HPDE6-E6E7 (cell line): ENCODE results near the gene KLK14.

Experiments used
- DNase-seq: peaks from one replicate; pipeline ENCODE4 v3.0.0; 2011; ENCODE audit warnings: missing footprints; ENCODE audit errors: extremely low spot score

KLK14 gene

DNA sequence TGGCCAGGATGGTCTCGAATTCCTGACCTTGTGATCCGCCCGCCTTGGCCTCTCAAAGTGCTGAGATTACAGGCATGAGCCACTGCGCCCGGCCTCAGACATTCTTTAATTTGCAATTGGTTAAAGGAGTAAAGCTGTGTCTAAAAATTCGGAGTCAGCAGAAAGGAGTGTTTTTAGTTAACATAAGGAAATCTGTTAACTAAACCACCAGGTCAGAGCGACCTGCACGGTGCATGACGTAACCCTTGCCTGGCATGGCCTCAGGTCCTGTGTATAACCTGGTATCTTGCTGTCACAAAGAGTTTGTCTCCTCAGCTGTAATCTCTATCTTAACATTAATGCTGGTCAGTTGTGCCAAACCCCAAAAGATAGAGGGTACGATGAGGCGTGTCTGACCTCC, 38.4 kb downstream of the KLK14 start:
- no peak for DNase-seq

DNA sequence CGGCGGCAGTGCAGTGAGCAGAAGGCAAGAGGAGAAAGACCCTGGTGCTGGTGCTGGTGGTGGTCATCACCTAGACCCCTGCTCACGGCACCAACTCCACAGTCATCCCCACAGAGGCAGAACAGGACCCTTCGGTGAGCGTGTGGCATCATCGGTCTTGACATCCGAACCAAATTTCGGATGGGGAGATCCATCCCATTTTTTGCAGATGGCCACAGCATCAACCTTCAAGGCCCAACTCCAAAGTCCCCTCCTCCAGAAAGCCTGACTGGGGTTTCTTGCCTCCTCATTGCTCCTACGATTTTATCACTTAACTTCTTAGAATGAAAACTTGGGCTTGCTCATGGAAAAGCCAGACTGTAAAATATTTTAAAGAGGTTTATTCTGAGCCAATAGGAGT, 39.2 kb downstream of the KLK14 start:
- DNase-seq, result no peak

DNA sequence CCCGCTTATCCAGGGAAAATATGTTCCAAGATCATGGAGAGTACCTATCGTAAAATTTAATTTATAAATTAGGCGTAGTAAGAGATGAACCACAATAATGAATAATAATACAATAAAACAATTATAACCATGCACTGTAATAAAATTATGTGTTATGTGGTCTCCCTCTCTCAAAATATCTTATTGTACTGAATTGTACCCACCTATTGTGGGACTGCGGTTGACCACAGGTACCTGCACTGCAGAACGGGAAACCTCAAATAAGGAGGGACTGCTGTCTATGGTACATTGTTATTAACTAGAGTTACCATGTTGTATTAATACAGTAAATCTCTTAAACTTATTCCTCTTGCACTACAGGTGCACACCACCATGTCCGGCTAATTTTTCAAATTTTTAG, 42.5 kb downstream of the KLK14 start:
- no peak for DNase-seq

DNA sequence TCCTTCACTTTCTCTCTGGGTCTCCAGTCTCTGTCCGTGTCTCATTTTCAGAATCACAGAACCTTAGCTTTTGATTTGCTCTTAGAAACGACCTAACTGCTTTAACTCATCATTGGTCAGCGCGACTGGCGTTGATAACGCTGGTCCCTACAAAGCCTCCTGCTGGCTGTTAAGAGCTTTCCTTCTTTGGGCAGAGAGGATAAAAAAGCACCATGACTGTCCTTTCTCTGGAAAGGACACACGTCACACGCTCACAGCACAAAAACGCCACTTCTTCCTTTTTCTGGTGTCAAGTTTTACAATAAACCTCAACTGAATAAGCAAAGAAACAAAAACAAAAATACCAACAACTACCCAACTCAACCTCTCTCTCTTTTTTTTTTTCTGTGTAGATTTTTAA, 46.2 kb downstream of the KLK14 start:
- DNase-seq, result no peak

GRCh38 chr19:51034704-51035103, 48.0 kb downstream of the KLK14 start, which contains the start of gene KLK12:
Gene KLK12 (minus strand): TSS chr19:51035002. CDS start chr19:51034621, 381 bp downstream.
- no peak for DNase-seq

DNA sequence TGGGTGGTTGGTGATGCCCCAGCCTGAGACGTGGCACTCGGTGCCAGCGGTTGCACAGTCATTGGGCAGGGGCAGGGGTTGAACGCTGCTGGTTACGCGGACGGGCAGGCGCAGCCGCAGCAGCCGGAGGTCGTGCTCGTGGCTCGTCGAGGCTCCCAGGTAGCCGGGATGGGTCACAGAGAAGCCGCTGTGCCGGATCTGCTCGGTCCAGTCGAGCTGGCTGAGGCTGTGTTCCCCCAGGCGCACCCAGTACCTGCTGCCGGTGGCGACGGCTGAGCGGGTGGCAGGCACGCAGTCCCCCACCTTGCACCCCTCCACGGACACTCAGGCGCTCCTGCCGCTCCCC, 50.8 kb downstream of the KLK14 start:
- DNase-seq, result no peak

DNA sequence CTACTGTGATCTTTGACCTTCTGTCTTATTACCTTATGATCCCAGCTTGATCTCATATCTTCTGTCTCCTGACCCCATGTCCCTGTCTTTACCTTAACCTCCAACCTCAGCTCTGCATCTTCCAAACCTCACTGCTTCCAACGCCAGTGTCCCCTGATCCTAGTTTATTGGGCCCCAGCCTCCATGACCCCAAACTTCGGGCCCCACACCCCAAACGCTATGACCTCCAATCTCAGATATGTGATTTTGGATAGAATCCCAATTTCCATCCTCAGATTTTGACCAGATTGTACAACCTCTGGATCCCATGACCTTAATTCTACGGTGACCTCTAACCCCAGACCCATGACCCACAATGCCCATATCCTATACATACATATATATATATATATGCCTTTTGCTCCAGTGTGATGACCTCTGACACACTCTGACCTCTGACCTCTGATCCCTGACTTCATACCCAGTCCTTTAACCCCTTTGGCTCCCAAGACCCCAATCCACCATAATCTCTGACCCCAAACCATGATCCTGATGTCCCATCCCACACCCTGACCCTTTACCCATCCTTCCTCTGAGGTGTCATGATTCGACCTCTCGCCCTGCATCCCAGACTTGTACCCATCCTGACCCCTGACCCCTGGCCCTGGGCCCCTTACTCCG, 51.3 kb downstream of the KLK14 start:
- DNase-seq, result no peak

GRCh38 chr19:51030631-51031030, 52.1 kb downstream of the KLK14 start:
- no peak for DNase-seq

GRCh38 chr19:51029718-51030117, 53.0 kb downstream of the KLK14 start:
- no peak for DNase-seq
